GM21447 (cell line): ENCODE results near the gene NUMBL.
"Not testable (repeated sequence)": the region's sequence is repeated elsewhere in the genome, so short reads cannot be mapped to it uniquely, and the experiment has no call there.

Experiments used
- ATAC-seq: cut with Tn5 transposase; IDR thresholded peaks from one replicate; pipeline ENCODE4 v1.9.1; 2021; ENCODE audit not compliant: unreplicated experiment

The NUMBL gene

GRCh38 chr19:40690050-40690692, at the start of gene NUMBL:
TSS of gene NUMBL (minus strand) at chr19:40690651. CDS start at chr19:40690483, 168 bp downstream.
- ATAC-seq = no peak

GRCh38 chr19:40739030-40739839, 48.8 kb upstream of the NUMBL start:
- ATAC-seq = no peak

GRCh38 chr19:40737102-40737644, 46.7 kb upstream of the NUMBL start:
- no peak for ATAC-seq

- ATAC-seq = no peak
Measured at GRCh38 chr19:40736661-40737060, 46.2 kb upstream of the NUMBL start.

GRCh38 chr19:40735013-40735771, 44.7 kb upstream of the NUMBL start:
- ATAC-seq = no peak

GRCh38 chr19:40733149-40733548, 42.7 kb upstream of the NUMBL start:
- ATAC-seq = no peak

- not testable (repeated sequence) for ATAC-seq
Measured at GRCh38 chr19:40732304-40732703, 41.9 kb upstream of the NUMBL start.

GRCh38 chr19:40730065-40730464, 39.6 kb upstream of the NUMBL start:
- ATAC-seq = not testable (repeated sequence)

- no peak for ATAC-seq
Measured at GRCh38 chr19:40726279-40726678, 35.8 kb upstream of the NUMBL start.

- no peak for ATAC-seq
Measured at GRCh38 chr19:40724855-40725254, 34.4 kb upstream of the NUMBL start.

GRCh38 chr19:40724315-40724714, 33.9 kb upstream of the NUMBL start:
- no peak for ATAC-seq

GRCh38 chr19:40723661-40724254, 33.3 kb upstream of the NUMBL start:
- ATAC-seq = no peak

- no peak for ATAC-seq
Measured at GRCh38 chr19:40721936-40722661, 31.6 kb upstream of the NUMBL start.

GRCh38 chr19:40721140-40721486, 30.7 kb upstream of the NUMBL start:
- ATAC-seq = no peak

- no peak for ATAC-seq
Measured at GRCh38 chr19:40719414-40719894, 29.0 kb upstream of the NUMBL start.

- ATAC-seq = no peak
Measured at GRCh38 chr19:40718774-40719391, 28.4 kb upstream of the NUMBL start.

- ATAC-seq = no peak
Measured at GRCh38 chr19:40717880-40718773, 27.7 kb upstream of the NUMBL start.

- no peak for ATAC-seq
Measured at GRCh38 chr19:40717325-40717879, 27.0 kb upstream of the NUMBL start.
